H9 (cell line): ENCODE measurements around the gene CEP44. TPM values are rescaled to one million over a fixed set of nuclear protein-coding genes. Genes with fewer than 3 reads are reported as not detected.
A peak's percentile ranks its signal among the peaks of the same experiment; 100 is the strongest.

Experiments
- DNase-seq: peaks from one replicate; pipeline ENCODE4 v3.0.0-alpha.2; 2017
- H2AFZ ChIP-seq: one replicate; pipeline ENCODE4 v1.6.1; 2013; ENCODE audit warnings: mild to moderate bottlenecking, low read length, control low read depth, moderate library complexity
- H2AK5ac ChIP-seq: 2 replicates; pipeline ENCODE4 v1.6.1; 2013; ENCODE audit warnings: low read length, control low read depth, mixed read lengths; ENCODE audit not compliant: insufficient read length
- H2BK120ac ChIP-seq: one replicate; pipeline ENCODE4 v1.6.1; 2013; ENCODE audit warnings: low read depth, mild to moderate bottlenecking, low read length, control low read depth, inconsistent platforms; ENCODE audit not compliant: poor library complexity, severe bottlenecking
- H2BK12ac ChIP-seq: 2 replicates; pipeline ENCODE4 v1.6.1; 2013; ENCODE audit warnings: low read length, control low read depth, mixed read lengths, low read depth; ENCODE audit not compliant: insufficient read length
- H2BK15ac ChIP-seq: 2 replicates; pipeline ENCODE4 v1.6.1; 2013; ENCODE audit warnings: low read depth, low read length, control low read depth
- H2BK20ac ChIP-seq: one replicate; pipeline ENCODE4 v1.6.1; 2013; ENCODE audit warnings: low read depth, mild to moderate bottlenecking, low read length, control low read depth, inconsistent platforms; ENCODE audit not compliant: poor library complexity, severe bottlenecking
- H2BK5ac ChIP-seq: 2 replicates; pipeline ENCODE4 v1.6.1; 2013; ENCODE audit warnings: low read length, control low read depth, mixed read lengths; ENCODE audit not compliant: insufficient read length
- H3K14ac ChIP-seq: 2 replicates; pipeline ENCODE4 v1.6.1; 2013; ENCODE audit warnings: low read length, control low read depth; ENCODE audit not compliant: insufficient read depth
- H3K18ac ChIP-seq: 2 replicates; pipeline ENCODE4 v1.6.1; 2013; ENCODE audit warnings: low read depth, mild to moderate bottlenecking, mixed read lengths, low read length, control low read depth; ENCODE audit not compliant: insufficient read length
- H3K23ac ChIP-seq: 2 replicates; pipeline ENCODE4 v1.6.1; 2013; ENCODE audit warnings: low read length, control low read depth, mixed read lengths, low read depth; ENCODE audit not compliant: insufficient read length
- H3K23me2 ChIP-seq: 2 replicates; pipeline ENCODE4 v1.6.1; 2013; ENCODE audit warnings: low read depth, mild to moderate bottlenecking, mixed read lengths, low read length, control low read depth; ENCODE audit not compliant: insufficient read length, poor library complexity, severe bottlenecking
- H3K27ac ChIP-seq: 2 replicates; pipeline ENCODE4 v1.5.1; 2013; ENCODE audit warnings: low read length, control low read depth, mixed read lengths, low read depth; ENCODE audit not compliant: insufficient read length
- H3K27me3 ChIP-seq: 2 replicates; pipeline ENCODE4 v1.6.1; 2013; ENCODE audit warnings: low read length, control low read depth, inconsistent platforms; ENCODE audit not compliant: insufficient read depth
- H3K4ac ChIP-seq: 2 replicates; pipeline ENCODE4 v1.6.1; 2013; ENCODE audit warnings: low read depth, mild to moderate bottlenecking, control low read depth, inconsistent platforms, low read length, moderate library complexity
- H3K4me1 ChIP-seq: 2 replicates; pipeline ENCODE4 v1.6.1; 2013; ENCODE audit warnings: low read length, control low read depth, inconsistent platforms; ENCODE audit not compliant: insufficient read depth
- H3K4me2 ChIP-seq: 2 replicates; pipeline ENCODE4 v1.6.1; 2013; ENCODE audit warnings: low read length, control low read depth, mixed read lengths; ENCODE audit not compliant: insufficient read length, insufficient read depth
- H3K56ac ChIP-seq: 2 replicates; pipeline ENCODE4 v1.6.1; 2013; ENCODE audit warnings: low read depth, mild to moderate bottlenecking, mixed read lengths, low read length, control low read depth; ENCODE audit not compliant: insufficient read length
- H3K79me1 ChIP-seq: 2 replicates; pipeline ENCODE4 v1.6.1; 2013; ENCODE audit warnings: low read depth, mild to moderate bottlenecking, moderate library complexity, low read length, control low read depth, inconsistent platforms; ENCODE audit not compliant: insufficient read depth, poor library complexity, severe bottlenecking
- H3K79me2 ChIP-seq: 2 replicates; pipeline ENCODE4 v1.6.1; 2013; ENCODE audit warnings: low read length, control low read depth, inconsistent platforms; ENCODE audit not compliant: insufficient read depth
- H3K9ac ChIP-seq: 2 replicates; pipeline ENCODE4 v1.6.1; 2013; ENCODE audit warnings: low read length, control low read depth, mixed read lengths; ENCODE audit not compliant: insufficient read length; ENCODE audit errors: extremely low read depth
- H3K9me3 ChIP-seq: one replicate; pipeline ENCODE4 v1.6.1; 2013; ENCODE audit warnings: low read depth, low read length, inconsistent platforms; ENCODE audit not compliant: control insufficient read depth
- H3T11ph ChIP-seq: one replicate; pipeline ENCODE4 v1.6.1; 2013; ENCODE audit warnings: mild to moderate bottlenecking, low read length, control low read depth, inconsistent platforms
- H4K20me1 ChIP-seq: one replicate; pipeline ENCODE4 v1.6.1; 2013; ENCODE audit not compliant: control insufficient read depth, insufficient read length, insufficient read depth
- H4K5ac ChIP-seq: 2 replicates; pipeline ENCODE4 v1.6.1; 2013; ENCODE audit warnings: low read depth, mild to moderate bottlenecking, mixed read lengths, low read length, control low read depth; ENCODE audit not compliant: insufficient read length
- H4K8ac ChIP-seq: replicated peaks from 2 replicates; pipeline ENCODE4 v1.6.1; 2013; ENCODE audit warnings: low read length, control low read depth, mixed read lengths, low read depth; ENCODE audit not compliant: insufficient read length
- H4K91ac ChIP-seq: 2 replicates; pipeline ENCODE4 v1.6.1; 2013; ENCODE audit warnings: low read depth, mild to moderate bottlenecking, moderate library complexity, mixed read lengths, low read length, control low read depth; ENCODE audit not compliant: insufficient read length
- H3K27ac Mint-ChIP-seq, 3 experiments: 2 replicates in 2 of 3; 3 replicates in 1 of 3; pipeline ENCODE4 v1.8.0; 2020 to 2021; ENCODE audit warnings: mixed read lengths in 3 of 3, mild to moderate bottlenecking in 1 of 3, moderate library complexity in 1 of 3
- H3K27me3 Mint-ChIP-seq: 2 replicates; pipeline ENCODE4 v1.8.0; 2021; ENCODE audit warnings: low read depth, mild to moderate bottlenecking, moderate library complexity, mixed read lengths
- H3K36me3 Mint-ChIP-seq, 3 experiments: 2 replicates in 2 of 3; 3 replicates in 1 of 3; pipeline ENCODE4 v1.8.0; 2020 to 2021; ENCODE audit warnings: low read depth in 3 of 3, mixed read lengths in 3 of 3; ENCODE audit not compliant: insufficient read depth in 1 of 3
- H3K4me1 Mint-ChIP-seq, 2 experiments: 2 replicates each; pipeline ENCODE4 v1.8.0; 2020; ENCODE audit warnings: mixed read lengths in 2 of 2
- H3K4me3 Mint-ChIP-seq, 2 experiments: 2 replicates in 1 of 2; 3 replicates in 1 of 2; pipeline ENCODE4 v1.8.0; 2020 to 2021; ENCODE audit warnings: mild to moderate bottlenecking in 2 of 2, mixed read lengths in 2 of 2, moderate library complexity in 1 of 2
- H3K9me3 Mint-ChIP-seq, 2 experiments: 2 replicates in 1 of 2; 3 replicates in 1 of 2; pipeline ENCODE4 v1.8.0; 2020; ENCODE audit warnings: mild to moderate bottlenecking in 2 of 2, mixed read lengths in 2 of 2, moderate library complexity in 1 of 2
- CTCF ChIP-seq: fragments of 200-600 bp; sonication (generic); conservative IDR thresholded peaks from 3 replicates; pipeline ENCODE4 v1.8.0; 2021; ENCODE audit warnings: antibody characterized with exemption, mild to moderate bottlenecking
- WGBS: extraction: QIAGEN DNeasy Blood & Tissue Kit; methylation state at CpG from one replicate; pipeline ENCODE4 v1.1.7; 2013; ENCODE audit warnings: missing lambda C conversion rate, low lambda C conversion rate, mixed read lengths; ENCODE audit not compliant: insufficient read length; ENCODE audit errors: extremely low coverage; 5-methylcytosine and 5-hydroxymethylcytosine counted together
- total RNA-seq: library from RNA; stranded (reverse); gene quantifications from 2 replicates; pipeline ENCODE4 v1.2.1, GENCODE V29; 2021

The CEP44 gene
- total RNA-seq, 1 experiment from 2014 or later, result 16.5 TPM

GRCh38 chr4:174375422-174375821, 91.7 kb downstream of the CEP44 start:
- Histone ChIP-seq H3K14ac (no peak overlapping the region), H3K4ac (no peak overlapping the region), H3K23ac (no peak overlapping the region), H3K9me3 (no peaks in the 10 kb centered on the region), H4K8ac (no peak overlapping the region), H3K9ac (no peak overlapping the region), H2AFZ (no peak overlapping the region), H2BK15ac (no peak overlapping the region), H2BK120ac (no peak overlapping the region), H2BK5ac (no peak overlapping the region), H4K20me1 (no peaks in the 10 kb centered on the region), H4K91ac (no peak overlapping the region), H3K27ac (no peak overlapping the region), H3K4me1 (no peaks in the 10 kb centered on the region; the same call in 1 of the 2 replicates), H3K79me2 (no peaks in the 10 kb centered on the region), H2BK20ac (no peak overlapping the region), H3K27me3 (no peaks in the 10 kb centered on the region), H3K79me1 (no peaks in the 10 kb centered on the region), H4K5ac (no peak overlapping the region), H3K23me2 (no peaks in the 10 kb centered on the region), H3K56ac (no peak overlapping the region), H3T11ph (no peak overlapping the region), H3K18ac (no peak overlapping the region), H2BK12ac (no peak overlapping the region), H3K4me2 (no peak overlapping the region), H2AK5ac (no peak overlapping the region)
- H3K4me3 Mint-ChIP-seq, result no peak overlapping the region
- DNase-seq, result no peak
- no CpG with 5 or more reads among the region's 8 CpGs for WGBS
- H3K27ac Mint-ChIP-seq, result peak overlapping the region in 1 of 3 experiments; percentile 16; a peak in 1 of 7 replicates
- H3K27me3 Mint-ChIP-seq, result no peaks in the 10 kb centered on the region
- H3K36me3 Mint-ChIP-seq, result peaks cover 4 to 31% (median 8%) of the 10 kb centered on the region in 3 experiments
- H3K4me1 Mint-ChIP-seq, result peaks cover 22 to 27% of the 10 kb centered on the region in 2 experiments
- peaks cover 6% of the 10 kb centered on the region in 2 experiments for H3K9me3 Mint-ChIP-seq
- no peak for TF ChIP-seq CTCF
